Endothelial cell of hepatic sinusoid (primary cell): ENCODE data around the gene CPE.
"Not testable (repeated sequence)": the region's sequence is repeated elsewhere in the genome, so short reads cannot be mapped to it uniquely, and the experiment has no call there.

ENCODE experiments used
- in situ Hi-C: cut with HindIII; loops from 2 replicates; pipeline ENCODE4 v1.10.0; 2017; ENCODE audit warnings: low sequenced_read_pairs

Gene CPE

GRCh38 chr4:165457793-165458192 lies 79.0 kb downstream of the CPE start:
- in situ Hi-C loops, result no loop called here

- in situ Hi-C loops, result no loop called here
Observed at GRCh38 chr4:165458471-165458870, 79.7 kb downstream of the CPE start.

GRCh38 chr4:165461159-165461821 lies 82.5 kb downstream of the CPE start:
- in situ Hi-C loops, result loop anchor here (5.0 to 10.0 kb wide), 2 partner anchors 116 to 329 kb away; no protein-coding TSS in a partner anchor

GRCh38 chr4:165462009-165462408 lies 83.2 kb downstream of the CPE start:
- in situ Hi-C loops, result loop anchor here (5.0 to 10.0 kb wide), 2 partner anchors 117 to 330 kb away; no protein-coding TSS in a partner anchor

- in situ Hi-C loops, result loop anchor here (5.0 to 10.0 kb wide), 2 partner anchors 120 to 332 kb away; no protein-coding TSS in a partner anchor
Observed at GRCh38 chr4:165464376-165464775, 85.6 kb downstream of the CPE start.

GRCh38 chr4:165464813-165465381 lies 86.1 kb downstream of the CPE start:
- in situ Hi-C loops, result loop anchor here (5.0 to 10.0 kb wide), 2 partner anchors 120 to 333 kb away; no protein-coding TSS in a partner anchor

- in situ Hi-C loops, result no loop called here
Observed at GRCh38 chr4:165470009-165470408, 91.2 kb downstream of the CPE start.

GRCh38 chr4:165472943-165473676 lies 94.3 kb downstream of the CPE start:
- in situ Hi-C loops, result no loop called here

- in situ Hi-C loops, result no loop called here
Observed at GRCh38 chr4:165474784-165475705, 96.2 kb downstream of the CPE start.

- in situ Hi-C loops, result no loop called here
Observed at GRCh38 chr4:165475706-165476070, 96.9 kb downstream of the CPE start.

- in situ Hi-C loops, result no loop called here
Observed at GRCh38 chr4:165476214-165477098, 97.6 kb downstream of the CPE start.

- in situ Hi-C loops, result no loop called here
Observed at GRCh38 chr4:165477799-165478198, 99.0 kb downstream of the CPE start.

- in situ Hi-C loops, result no loop called here
Observed at GRCh38 chr4:165478260-165478659, 99.5 kb downstream of the CPE start.

- in situ Hi-C loops, result no loop called here
Observed at GRCh38 chr4:165481053-165481835, 102.4 kb downstream of the CPE start.

GRCh38 chr4:165489786-165490185 lies 111.0 kb downstream of the CPE start:
- in situ Hi-C loops, result no loop called here

GRCh38 chr4:165492583-165492982 lies 113.8 kb downstream of the CPE start:
- in situ Hi-C loops, result not testable (repeated sequence)

GRCh38 chr4:165493359-165493758 lies 114.6 kb downstream of the CPE start:
- in situ Hi-C loops, result no loop called here

- in situ Hi-C loops, result no loop called here
Observed at GRCh38 chr4:165502916-165503907, 124.4 kb downstream of the CPE start.
